GM12878 (cell line): Measurements from ENCODE around the gene PCDHGC5. TPM values are rescaled to one million over a fixed set of nuclear protein-coding genes. Genes with fewer than 3 reads are reported as not detected.
A peak's percentile ranks its signal among the peaks of the same experiment; 100 is the strongest.

ENCODE experiments used
- ATAC-seq: fragments of 200-7000 bp; cut with Tn5 transposase; 3 replicates; pipeline ENCODE4 v1.9.1; 2020; ENCODE audit warnings: mild to moderate bottlenecking, moderate library complexity
- BruUV-seq: library from RNA; stranded (reverse); fragments of 400-500 nt; replicated peaks from 2 replicates; lab custom pipeline; 2021; lab: Mats Ljungman, UMichigan
- CTCF ChIA-PET: fragments of 300-600 bp; sonication (Branson Sonifier 250); formaldehyde crosslinking; extraction: SDS; loops from one replicate; lab custom pipeline; 2021; ENCODE audit warnings: inconsistent platforms; lab: Yijun Ruan, JAX
- POLR2A ChIA-PET: fragments of 350-600 bp; formaldehyde crosslinking; extraction: SDS; loops from one replicate; lab custom pipeline; 2021; ENCODE audit warnings: inconsistent platforms; lab: Charles Lee
- RAD21 ChIA-PET: fragments of 300-600 bp; sonication (Branson Sonifier 250); formaldehyde crosslinking; loops from one replicate; lab custom pipeline; 2023; ENCODE audit warnings: antibody characterized with exemption; ENCODE audit not compliant: unreplicated experiment; lab: Charles Lee
- SMC1A ChIA-PET: fragments of 300-600 bp; sonication (Branson Sonifier 250); formaldehyde crosslinking; loops from one replicate; lab custom pipeline; 2023; ENCODE audit not compliant: unreplicated experiment, uncharacterized antibody; lab: Charles Lee
- DNase-seq: peaks from one replicate; pipeline ENCODE4 v3.0.0-alpha.2; 2011; ENCODE audit warnings: low read depth, low spot score
- FAIRE-seq: peaks from 3 replicates; lab custom pipeline; 2011; peaks lifted over from hg19 to GRCh38; lab: Jason Lieb, UNC
- H2AFZ ChIP-seq: 2 replicates; pipeline ENCODE4 v1.6.0; 2011; ENCODE audit warnings: low read depth, low read length, control low read depth; ENCODE audit not compliant: control insufficient read depth
- H3K27ac ChIP-seq: 2 replicates; pipeline ENCODE4 v1.5.1; 2011; ENCODE audit warnings: control low read depth; ENCODE audit not compliant: control insufficient read depth, insufficient read depth
- H3K27me3 ChIP-seq, 2 experiments: replicated peaks in 1 of 2; 2 replicates each; pipeline versions ENCODE4 v1.6.0 to v1.6.1; 2011; ENCODE audit warnings: low read length in 1 of 2; ENCODE audit not compliant: control insufficient read depth in 2 of 2, insufficient read depth in 2 of 2
- H3K36me3 ChIP-seq, 2 experiments: 2 replicates each; pipeline ENCODE4 v1.5.1; 2011; ENCODE audit warnings: low read length in 1 of 2; ENCODE audit not compliant: control insufficient read depth in 2 of 2, insufficient read depth in 2 of 2
- H3K4me1 ChIP-seq: 2 replicates; pipeline ENCODE4 v1.6.1; 2011; ENCODE audit warnings: mild to moderate bottlenecking, low read length, moderate library complexity, mixed read lengths; ENCODE audit not compliant: control insufficient read depth, insufficient read depth
- H3K4me2 ChIP-seq: 2 replicates; pipeline ENCODE4 v1.6.0; 2011; ENCODE audit warnings: control low read depth; ENCODE audit not compliant: control insufficient read depth, insufficient read depth
- H3K4me3 ChIP-seq: fragments of 200-600 bp; sonication (generic); 2 replicates; pipeline ENCODE4 v1.5.1; 2016
- H3K79me2 ChIP-seq: 2 replicates; pipeline ENCODE4 v1.6.0; 2011; ENCODE audit warnings: low read length; ENCODE audit not compliant: control insufficient read depth, insufficient read depth
- H3K9ac ChIP-seq: 2 replicates; pipeline ENCODE4 v1.8.0; 2011; ENCODE audit warnings: low read length, control low read depth, mixed read lengths; ENCODE audit not compliant: control insufficient read depth, insufficient read depth
- H3K9me3 ChIP-seq: replicated peaks from 3 replicates; pipeline ENCODE4 v1.5.1; 2011; ENCODE audit warnings: mild to moderate bottlenecking, low read length; ENCODE audit not compliant: control insufficient read depth, insufficient read depth
- H4K20me1 ChIP-seq: 2 replicates; pipeline ENCODE4 v1.6.0; 2011; ENCODE audit not compliant: control insufficient read depth, insufficient read depth
- CEBPB ChIP-seq, 2 experiments: fragments of 150-350 bp in 1 of 2; IDR thresholded peaks; 2 replicates each; pipeline ENCODE4 v1.6.1; 2012 to 2014; ENCODE audit warnings: low read depth in 2 of 2, low read length in 2 of 2, borderline replicate concordance in 1 of 2, inconsistent platforms in 1 of 2
- NBN ChIP-seq: fragments of 450-650 bp; IDR thresholded peaks from 2 replicates; pipeline ENCODE4 v1.6.1; 2016
- STAT1 ChIP-seq: fragments of 450-650 bp; conservative IDR thresholded peaks from 2 replicates; pipeline ENCODE4 v1.6.1; 2014; ENCODE audit warnings: antibody characterized with exemption, mild to moderate bottlenecking
- YY1 ChIP-seq: IDR thresholded peaks from 2 replicates; pipeline ENCODE4 v1.6.1; 2011; ENCODE audit warnings: low read depth, mild to moderate bottlenecking, low read length
- whole genome bisulfite sequencing: methylation state at CpG from one replicate; pipeline ENCODE4 v1.1.6; 2016; ENCODE audit warnings: low lambda C conversion rate; ENCODE audit not compliant: insufficient replicate concordance, insufficient coverage; ENCODE audit errors: missing lambda C conversion rate; 5-methylcytosine and 5-hydroxymethylcytosine counted together
- in situ Hi-C: fragments of 300-500 bp; cut with MboI; formaldehyde crosslinking; loops from 9 replicates; pipeline ENCODE4 v1.14.3; 2018; ENCODE audit warnings: mixed read lengths
- intact Hi-C: fragments of 100-400 bp; cut with micrococcal nuclease; formaldehyde crosslinking; loops from one replicate; pipeline ENCODE4 v1.14.2; 2022; ENCODE audit not compliant: unreplicated experiment
- polyA plus RNA-seq, 11 experiments: library from polyadenylated mRNA; depleted of rRNA in 4 of 11; unstranded in 6 of 11; stranded (reverse) in 5 of 11; fragments of >200 nt; fragmentation: Nextera tagmentation in 4 of 11; fragmentation: Illumina TruSeq in 1 of 11; extraction: Ambion mirVana in 4 of 11; extraction: Trizol in 1 of 11; gene quantifications; 1 replicate in 1 of 11; 2 replicates in 10 of 11; pipeline versions ENCODE4 v1.2.1 to v1.2.3, GENCODE V29; 2011 to 2016; ENCODE audit warnings: inconsistent platforms in 2 of 11, missing spikeins in 2 of 11, low read depth in 1 of 11
- total RNA-seq, 4 experiments: library from RNA; depleted of rRNA in 3 of 4; stranded (reverse); fragments of >200 nt in 3 of 4; fragmentation: Illumina TruSeq in 1 of 4; extraction: Trizol in 1 of 4; gene quantifications; 2 replicates each; pipeline versions ENCODE4 v1.2.1 to v1.2.3, GENCODE V29; 2013 to 2021

Gene PCDHGC5
- total and polyA plus RNA-seq, 10 of the 15 experiments (the other 5 are each of a cell fraction or from before 2014, with no cell fraction given), result 0.05 to 0.87 (median 0.18) TPM; not detected in 2

DNA sequence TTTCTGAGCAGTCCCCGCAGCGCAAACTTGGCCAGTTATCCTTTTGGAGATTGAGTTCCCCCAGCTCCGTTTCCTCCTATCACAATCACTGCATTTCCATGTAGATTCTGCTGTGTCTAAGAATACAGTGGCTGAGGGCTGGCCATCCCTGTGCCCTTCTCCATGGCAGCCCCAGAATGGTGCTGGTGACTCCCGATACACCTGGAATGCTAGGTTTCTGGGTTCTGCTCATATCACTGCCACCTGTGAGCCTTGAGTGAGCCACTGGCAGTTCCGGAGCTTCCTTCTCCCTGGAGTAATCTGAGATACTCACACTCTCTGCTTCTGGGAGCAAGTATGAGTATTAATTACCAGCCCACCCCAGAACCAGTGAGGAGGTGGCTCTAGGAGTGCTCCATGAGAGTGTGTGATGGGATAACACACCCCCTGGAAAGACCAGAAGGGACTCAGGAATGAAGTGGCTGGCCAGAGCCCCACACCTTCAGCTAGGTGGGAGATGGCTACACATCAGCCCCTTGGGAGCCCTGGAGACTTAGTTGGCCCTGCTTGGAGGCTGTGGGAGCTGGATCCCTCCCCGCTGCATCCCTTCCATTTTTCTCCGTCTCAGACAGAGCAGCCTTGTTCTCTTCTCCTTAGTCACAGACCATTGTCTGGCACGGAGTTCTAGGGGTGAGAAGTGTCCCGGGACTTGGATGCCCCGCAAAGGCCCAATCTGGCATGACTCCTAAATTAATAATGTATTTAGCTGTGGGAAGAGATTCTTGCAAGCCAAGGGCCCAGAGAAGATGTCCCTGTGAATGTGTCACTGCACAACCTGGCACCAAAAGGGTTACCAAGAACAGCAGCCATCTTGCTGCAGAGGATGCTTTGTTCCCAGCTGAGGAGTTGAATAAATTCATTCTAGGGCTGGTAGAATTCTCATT lies 4.9 kb downstream of the PCDHGC5 start:
- no peak overlapping the region for H3K4me2 ChIP-seq
- H2AFZ ChIP-seq, result no peak overlapping the region
- no peak overlapping the region for H3K4me3 ChIP-seq
- WGBS, result 97% methylated on average over 10 of the region's 10 CpGs
- POLR2A ChIA-PET, result interaction anchor here (0.7 kb wide), 1 partner anchor 13 kb away, joined by 3 read pairs; no protein-coding TSS in a partner anchor
- SMC1A ChIA-PET, result interaction anchor here (1.0 to 2.0 kb wide), 6 partner anchors 9 to 19 kb away, joined by 3 to 6 read pairs (median 3); partner anchors contain the start of gene PCDHGC3
- H3K36me3 ChIP-seq, result no peaks in the 10 kb centered on the region
- BruUV-seq, result no TSS peak
- H3K9ac ChIP-seq, result no peak overlapping the region
- H3K27me3 ChIP-seq, result no peaks in the 10 kb centered on the region; a peak in 1 of 4 replicates
- DNase-seq, result no peak
- H3K27ac ChIP-seq, result no peak overlapping the region
- no peaks in the 10 kb centered on the region; the same call in 2 of the 3 replicates for H3K9me3 ChIP-seq
- no peaks in the 10 kb centered on the region for H3K79me2 ChIP-seq
- ATAC-seq, result no peak
- H3K4me1 ChIP-seq, result peaks cover 24% of the 10 kb centered on the region
- intact Hi-C loops, result no loop called here
- TF ChIP-seq NBN, result no peak
- TF ChIP-seq CEBPB (IDR thresholded peaks at IDR 0.05; ENCODE audit: borderline replicate concordance in 1 of 2, low read depth in 2 of 2, low read length in 2 of 2), result no peak
- no peak for TF ChIP-seq STAT1
- TF ChIP-seq YY1, result 0 out of 2 replicates have a peak, but pooled peaks have one; percentile 32
- CTCF ChIA-PET, result interaction anchor here (0.8 to 3.4 kb wide), 11 partner anchors 12 to 98 kb away, joined by 3 to 19 read pairs (median 5); no protein-coding TSS in a partner anchor
- no peaks in the 10 kb centered on the region for H4K20me1 ChIP-seq
- in situ Hi-C loops, result no loop called here
- no peak for FAIRE-seq
- RAD21 ChIA-PET, result interaction anchor here (1.0 kb wide), 2 partner anchors 28 to 71 kb away, joined by 3 read pairs; no protein-coding TSS in a partner anchor
